CD4-positive, alpha-beta T cell (primary cell): ENCODE results near the gene TARM1. TPM values are rescaled to one million over a fixed set of nuclear protein-coding genes. Genes with fewer than 3 reads are reported as not detected.

ENCODE experiments used
- ATAC-seq: fragments of 200-7000 bp; cut with Tn5 transposase; one replicate; pipeline ENCODE4 v1.10.0; 2022; ENCODE audit warnings: mild to moderate bottlenecking; ENCODE audit not compliant: poor library complexity
- CTCF ChIA-PET: fragments of 350-600 bp; sonication (Branson Sonifier 250); formaldehyde crosslinking; loops from one replicate; lab custom pipeline; 2021; ENCODE audit warnings: antibody characterized with exemption, inconsistent platforms; lab: Charles Lee
- POLR2A ChIA-PET: fragments of 350-600 bp; sonication (Branson Sonifier 250); formaldehyde crosslinking; loops from one replicate; lab custom pipeline; 2021; ENCODE audit warnings: antibody characterized with exemption, inconsistent platforms; lab: Charles Lee
- DNase-seq, 14 experiments: peaks; one replicate each; pipeline ENCODE4 v3.0.0-alpha.2; 2013 to 2020; ENCODE audit warnings: mixed read lengths in 2 of 14
- H3K27ac ChIP-seq, 2 donors: one replicate each; pipeline versions ENCODE4 v1.5.1 to v1.7.0; 2013; ENCODE audit warnings: low read length in 2 of 2, low read depth in 1 of 2, mild to moderate bottlenecking in 1 of 2
- H3K27me3 ChIP-seq, 2 experiments: 1 replicate in 1 of 2; 2 replicates in 1 of 2; pipeline versions ENCODE4 v1.6.1 to v1.7.0; 2013; ENCODE audit warnings: low read length in 2 of 2, control low read depth in 1 of 2, mild to moderate bottlenecking in 1 of 2, moderate library complexity in 1 of 2; ENCODE audit not compliant: insufficient read depth in 2 of 2, control insufficient read depth in 1 of 2
- H3K36me3 ChIP-seq: one replicate; pipeline ENCODE4 v1.6.1; 2013; ENCODE audit warnings: low read length, control low read depth; ENCODE audit not compliant: insufficient read depth
- H3K4me1 ChIP-seq: one replicate; pipeline ENCODE4 v1.6.1; 2013; ENCODE audit warnings: low read length, control low read depth; ENCODE audit not compliant: insufficient read depth
- H3K4me3 ChIP-seq: one replicate; pipeline ENCODE4 v1.5.1; 2013; ENCODE audit warnings: mild to moderate bottlenecking, low read length, moderate library complexity
- H3K9me3 ChIP-seq, 2 experiments: 1 replicate in 1 of 2; 2 replicates in 1 of 2; pipeline versions ENCODE4 v1.6.1 to v1.7.0; 2013; ENCODE audit warnings: low read length in 2 of 2, mild to moderate bottlenecking in 2 of 2, control low read depth in 1 of 2, moderate library complexity in 1 of 2; ENCODE audit not compliant: control insufficient read depth in 1 of 2, insufficient read depth in 1 of 2
- H3K27ac Mint-ChIP-seq: one replicate; pipeline ENCODE4 v1.8.0; 2020; ENCODE audit warnings: mixed read lengths
- H3K27me3 Mint-ChIP-seq: one replicate; pipeline ENCODE4 v1.8.0; 2021; ENCODE audit warnings: mixed read lengths
- H3K36me3 Mint-ChIP-seq: one replicate; pipeline ENCODE4 v1.8.0; 2021; ENCODE audit warnings: low read depth, mixed read lengths
- H3K4me1 Mint-ChIP-seq: one replicate; pipeline ENCODE4 v1.8.0; 2021; ENCODE audit warnings: low read depth, mixed read lengths
- H3K4me3 Mint-ChIP-seq: one replicate; pipeline ENCODE4 v1.8.0; 2020; ENCODE audit warnings: mild to moderate bottlenecking, mixed read lengths
- H3K9me3 Mint-ChIP-seq: one replicate; pipeline ENCODE4 v1.8.0; 2020; ENCODE audit warnings: mixed read lengths
- intact Hi-C, 2 experiments: fragments of 100-400 bp; cut with DNase I in 1 of 2; cut with micrococcal nuclease in 1 of 2; formaldehyde crosslinking; loops; one replicate each; pipeline versions ENCODE4 v1.15.1 to v1.9.0; 2023 to 2025; cut with DNase I, micrococcal nuclease
- total RNA-seq, 174 experiments: library from RNA in 2 of 174; stranded (reverse) in 2 of 174; gene quantifications; one replicate each; pipeline ENCODE4 v1.2.3 and lab custom pipeline; 2021 to 2026
- TF ChIP-seq, protein P1 (sequence below): fragments of 200-600 bp; IDR thresholded peaks from one replicate; pipeline ENCODE4 v1.8.0; 2022; ENCODE audit warnings: antibody characterized with exemption, mild to moderate bottlenecking

Gene TARM1
- total RNA-seq, 2 experiments from 2014 or later: not detected

- no peak overlapping the region for H3K4me3 ChIP-seq
- DNase-seq (no peak), ATAC-seq (no peak)
- Mint-ChIP-seq H3K4me1 (no peaks in the 10 kb centered on the region), H3K27me3 (no peaks in the 10 kb centered on the region), H3K4me3 (no peak overlapping the region), H3K36me3 (peaks cover 75% of the 10 kb centered on the region), H3K9me3 (no peaks in the 10 kb centered on the region), H3K27ac (no peak overlapping the region)
- intact Hi-C loops: no loop called here
- CTCF ChIA-PET: no interaction called here
- H3K27ac ChIP-seq: no peak overlapping the region
- peaks cover 92% of the 10 kb centered on the region for H3K36me3 ChIP-seq
- H3K27me3 ChIP-seq: no peaks in the 10 kb centered on the region
- H3K9me3 ChIP-seq: no peaks in the 10 kb centered on the region
- TF ChIP-seq, protein P1, sequence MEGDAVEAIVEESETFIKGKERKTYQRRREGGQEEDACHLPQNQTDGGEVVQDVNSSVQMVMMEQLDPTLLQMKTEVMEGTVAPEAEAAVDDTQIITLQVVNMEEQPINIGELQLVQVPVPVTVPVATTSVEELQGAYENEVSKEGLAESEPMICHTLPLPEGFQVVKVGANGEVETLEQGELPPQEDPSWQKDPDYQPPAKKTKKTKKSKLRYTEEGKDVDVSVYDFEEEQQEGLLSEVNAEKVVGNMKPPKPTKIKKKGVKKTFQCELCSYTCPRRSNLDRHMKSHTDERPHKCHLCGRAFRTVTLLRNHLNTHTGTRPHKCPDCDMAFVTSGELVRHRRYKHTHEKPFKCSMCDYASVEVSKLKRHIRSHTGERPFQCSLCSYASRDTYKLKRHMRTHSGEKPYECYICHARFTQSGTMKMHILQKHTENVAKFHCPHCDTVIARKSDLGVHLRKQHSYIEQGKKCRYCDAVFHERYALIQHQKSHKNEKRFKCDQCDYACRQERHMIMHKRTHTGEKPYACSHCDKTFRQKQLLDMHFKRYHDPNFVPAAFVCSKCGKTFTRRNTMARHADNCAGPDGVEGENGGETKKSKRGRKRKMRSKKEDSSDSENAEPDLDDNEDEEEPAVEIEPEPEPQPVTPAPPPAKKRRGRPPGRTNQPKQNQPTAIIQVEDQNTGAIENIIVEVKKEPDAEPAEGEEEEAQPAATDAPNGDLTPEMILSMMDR: no peak
- no peaks in the 10 kb centered on the region for H3K4me1 ChIP-seq
- POLR2A ChIA-PET: interaction anchor here (0.8 to 1.5 kb wide), 3 partner anchors 9 to 19 kb away, joined by 3 to 5 read pairs (median 4); partner anchors contain the start of genes CNOT3, PRPF31 and TFPT
Observed at GRCh38 chr19:54124393-54124792, 43.2 kb upstream of the TARM1 start.

DNA sequence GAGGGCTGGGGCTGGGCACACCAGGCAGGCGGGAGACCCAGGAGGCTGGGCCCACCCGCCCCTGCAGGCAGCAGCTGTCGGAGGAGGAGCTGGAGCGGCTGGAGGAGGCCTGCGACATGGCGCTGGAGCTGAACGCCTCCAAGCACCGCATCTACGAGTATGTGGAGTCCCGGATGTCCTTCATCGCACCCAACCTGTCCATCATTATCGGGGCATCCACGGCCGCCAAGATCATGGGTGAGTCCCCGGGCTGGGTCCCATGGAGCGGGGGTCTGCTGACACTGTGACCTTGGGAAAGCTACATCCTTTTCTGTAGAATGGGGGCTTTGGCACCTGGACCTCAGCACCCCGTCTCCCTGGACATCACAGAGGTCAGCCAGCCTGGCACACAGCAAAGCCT, 42.5 kb upstream of the TARM1 start:
- Mint-ChIP-seq H3K4me3 (no peak overlapping the region), H3K36me3 (peaks cover 75% of the 10 kb centered on the region), H3K9me3 (no peaks in the 10 kb centered on the region), H3K27me3 (no peaks in the 10 kb centered on the region), H3K27ac (no peak overlapping the region), H3K4me1 (no peaks in the 10 kb centered on the region)
- Histone ChIP-seq H3K36me3 (peaks cover 91% of the 10 kb centered on the region), H3K27me3 (no peaks in the 10 kb centered on the region), H3K9me3 (no peaks in the 10 kb centered on the region), H3K4me1 (no peaks in the 10 kb centered on the region), H3K4me3 (no peak overlapping the region), H3K27ac (no peak overlapping the region)
- TF ChIP-seq, protein P1: no peak
- intact Hi-C loops: no loop called here
- DNase-seq (no peak), ATAC-seq (no peak)
- ChIA-PET CTCF (no interaction called here), POLR2A (interaction anchor here (0.5 to 1.5 kb wide), 3 partner anchors 8 to 255 kb away, joined by 3 to 5 read pairs (median 4); partner anchors contain the start of genes CNOT3, PRPF31 and TFPT)

- peaks cover 11% of the 10 kb centered on the region for H3K4me1 ChIP-seq
- ChIA-PET POLR2A (interaction anchor here (1.0 kb wide), 1 partner anchor 38 kb away, joined by 3 read pairs; the partner anchor contains the start of gene LENG1), CTCF (no interaction called here)
- no peak overlapping the region for H3K4me3 ChIP-seq
- no peak overlapping the region for H3K27ac Mint-ChIP-seq
- no peaks in the 10 kb centered on the region for H3K27me3 ChIP-seq
- no peak overlapping the region for H3K4me3 Mint-ChIP-seq
- no peaks in the 10 kb centered on the region for H3K9me3 Mint-ChIP-seq
- intact Hi-C loops: no loop called here
- TF ChIP-seq, protein P1: no peak
- H3K36me3 ChIP-seq: peaks cover 75% of the 10 kb centered on the region
- H3K4me1 Mint-ChIP-seq: peaks cover 6% of the 10 kb centered on the region
- DNase-seq (no peak), ATAC-seq (no peak)
- no peaks in the 10 kb centered on the region for H3K27me3 Mint-ChIP-seq
- H3K9me3 ChIP-seq: no peaks in the 10 kb centered on the region
- H3K36me3 Mint-ChIP-seq: peaks cover 66% of the 10 kb centered on the region
- no peak overlapping the region for H3K27ac ChIP-seq
Observed at GRCh38 chr19:54121259-54121658, 40.1 kb upstream of the TARM1 start.
